ENCODE data around the gene IL17RE.

Gene IL17RE

GRCh38 chr3:9908286-9908685 is 5.6 kb downstream of the IL17RE start:
- Histone ChIP-seq H3K9me2 (replicated peaks; ENCODE audit: control insufficient read depth, low read length) (no peaks in the 10 kb centered on the region), H4K20me1 (ENCODE audit: control insufficient read depth, insufficient read depth, low read depth, low read length) (no peaks in the 10 kb centered on the region), H3K4me1 (ENCODE audit: control insufficient read depth, low read length) (no peaks in the 10 kb centered on the region), H3K36me3 (ENCODE audit: control insufficient read depth, low read length) (no peaks in the 10 kb centered on the region), H3F3A (ENCODE audit: control insufficient read depth, insufficient read depth) (no peaks in the 10 kb centered on the region), H3K27ac (ENCODE audit: low read depth, low read length) (no peak overlapping the region), H3K4me3 (ENCODE audit: low read length) (no peak overlapping the region), H3K4me2 (ENCODE audit: low read length) (no peak overlapping the region), H3K27me3 (ENCODE audit: control insufficient read depth, low read length) (peaks cover 5% of the 10 kb centered on the region; the same call in 1 of the 2 replicates), H3K79me2 (ENCODE audit: control insufficient read depth, low read length) (no peaks in the 10 kb centered on the region), H3K9me3 (ENCODE audit: control insufficient read depth, insufficient read depth, low read length) (no peaks in the 10 kb centered on the region)
- TF ChIP-seq CTCF (IDR thresholded peaks at IDR 0.05; ENCODE audit: low read depth, low read length, poor library complexity, severe bottlenecking) (no peak), EZH2phosphoT487 (IDR thresholded peaks at IDR 0.05; ENCODE audit: borderline replicate concordance, low read length) (no peak)

GRCh38 chr3:9909221-9910013 is 6.8 kb downstream of the IL17RE start:
- H3K4me1 ChIP-seq (ENCODE audit: control insufficient read depth, low read length), result no peaks in the 10 kb centered on the region
- no peaks in the 10 kb centered on the region for H3K9me3 ChIP-seq (ENCODE audit: control insufficient read depth, insufficient read depth, low read length)
- H3K27me3 ChIP-seq (ENCODE audit: control insufficient read depth, low read length), result peaks cover 9% of the 10 kb centered on the region
- no peaks in the 10 kb centered on the region for H3F3A ChIP-seq (ENCODE audit: control insufficient read depth, insufficient read depth)
- no peak overlapping the region for H3K4me2 ChIP-seq (ENCODE audit: low read length)
- H3K4me3 ChIP-seq (ENCODE audit: low read length), result no peak overlapping the region
- H3K9me2 ChIP-seq (replicated peaks; ENCODE audit: control insufficient read depth, low read length), result no peaks in the 10 kb centered on the region
- no peaks in the 10 kb centered on the region for H3K36me3 ChIP-seq (ENCODE audit: control insufficient read depth, low read length)
- TF ChIP-seq EZH2phosphoT487 (IDR thresholded peaks at IDR 0.05; ENCODE audit: borderline replicate concordance, low read length) (no peak), CTCF (IDR thresholded peaks at IDR 0.05; ENCODE audit: low read depth, low read length, poor library complexity, severe bottlenecking) (no peak)
- H3K79me2 ChIP-seq (ENCODE audit: control insufficient read depth, low read length), result no peaks in the 10 kb centered on the region
- no peak overlapping the region for H3K27ac ChIP-seq (ENCODE audit: low read depth, low read length)
- H4K20me1 ChIP-seq (ENCODE audit: control insufficient read depth, insufficient read depth, low read depth, low read length), result no peaks in the 10 kb centered on the region

- Histone ChIP-seq H3K36me3 (ENCODE audit: control insufficient read depth, low read length) (no peaks in the 10 kb centered on the region), H3K79me2 (ENCODE audit: control insufficient read depth, low read length) (no peaks in the 10 kb centered on the region), H3K4me3 (ENCODE audit: low read length) (no peak overlapping the region), H3K9me3 (ENCODE audit: control insufficient read depth, insufficient read depth, low read length) (no peaks in the 10 kb centered on the region), H3K27me3 (ENCODE audit: control insufficient read depth, low read length) (peaks cover 29% of the 10 kb centered on the region), H3K4me2 (ENCODE audit: low read length) (no peak overlapping the region), H4K20me1 (ENCODE audit: control insufficient read depth, insufficient read depth, low read depth, low read length) (no peaks in the 10 kb centered on the region), H3K9me2 (replicated peaks; ENCODE audit: control insufficient read depth, low read length) (no peaks in the 10 kb centered on the region), H3K27ac (ENCODE audit: low read depth, low read length) (no peak overlapping the region), H3K4me1 (ENCODE audit: control insufficient read depth, low read length) (peaks cover 12% of the 10 kb centered on the region), H3F3A (ENCODE audit: control insufficient read depth, insufficient read depth) (no peaks in the 10 kb centered on the region)
- no peak for TF ChIP-seq EZH2phosphoT487 (IDR thresholded peaks at IDR 0.05; ENCODE audit: borderline replicate concordance, low read length)
- no peak for TF ChIP-seq CTCF (IDR thresholded peaks at IDR 0.05; ENCODE audit: low read depth, low read length, poor library complexity, severe bottlenecking)
Observed at GRCh38 chr3:9911863-9912262, 9.2 kb downstream of the IL17RE start.
